WERI-Rb-1 (cell line): ENCODE data around the gene ATOH1.

Experiments used
- DNase-seq: peaks from one replicate; pipeline ENCODE4 v3.0.0-alpha.2; 2020
- H3K27ac ChIP-seq: fragments of 250-450 bp; sonication (Bioruptor Pico); 2 replicates; pipeline ENCODE4 v1.5.1; 2020; ENCODE audit warnings: mild to moderate bottlenecking, moderate library complexity
- H3K27me3 ChIP-seq: fragments of 250-450 bp; sonication (Bioruptor Pico); 2 replicates; pipeline ENCODE4 v1.5.1; 2021; ENCODE audit warnings: mild to moderate bottlenecking, low read depth, moderate library complexity; ENCODE audit not compliant: insufficient read depth, severe bottlenecking
- H3K36me3 ChIP-seq: fragments of 250-450 bp; sonication (Bioruptor Pico); 2 replicates; pipeline ENCODE4 v1.5.1; 2020; ENCODE audit warnings: mild to moderate bottlenecking, moderate library complexity
- H3K4me3 ChIP-seq: 2 replicates; pipeline ENCODE4 v1.5.1; 2011; ENCODE audit warnings: low read depth, mild to moderate bottlenecking, control low read depth, low read length
- H3K9me3 ChIP-seq: fragments of 250-450 bp; sonication (Bioruptor Pico); 2 replicates; pipeline ENCODE4 v1.5.1; 2021; ENCODE audit warnings: mild to moderate bottlenecking, moderate library complexity; ENCODE audit not compliant: severe bottlenecking
- CTCF ChIP-seq: IDR thresholded peaks from 2 replicates; pipeline ENCODE4 v1.5.1; 2011; ENCODE audit warnings: low read depth, mild to moderate bottlenecking, control low read depth, inconsistent platforms, low read length

Gene ATOH1

GRCh38 chr4:93829820-93830687 is 1.5 kb downstream of the ATOH1 start:
- no peak for TF ChIP-seq CTCF
- H3K4me3 ChIP-seq, result peak overlapping the region; percentile 66
- H3K27ac ChIP-seq, result no peak overlapping the region
- H3K36me3 ChIP-seq, result no peaks in the 10 kb centered on the region
- peaks cover 71% of the 10 kb centered on the region for H3K27me3 ChIP-seq
- DNase-seq, result no peak
- no peaks in the 10 kb centered on the region for H3K9me3 ChIP-seq

- no peaks in the 10 kb centered on the region for H3K36me3 ChIP-seq
- H3K27me3 ChIP-seq, result peaks cover 61% of the 10 kb centered on the region
- H3K27ac ChIP-seq, result no peak overlapping the region
- DNase-seq, result no peak
- H3K9me3 ChIP-seq, result no peaks in the 10 kb centered on the region
- TF ChIP-seq CTCF, result no peak
- H3K4me3 ChIP-seq, result no peak overlapping the region
These were observed 3.4 kb downstream of the ATOH1 start for GRCh38 chr4:93831716-93832496.

GRCh38 chr4:93834249-93835066 is 5.9 kb downstream of the ATOH1 start:
- no peak for TF ChIP-seq CTCF
- DNase-seq, result no peak
- H3K9me3 ChIP-seq, result no peaks in the 10 kb centered on the region
- H3K36me3 ChIP-seq, result no peaks in the 10 kb centered on the region
- H3K4me3 ChIP-seq, result no peak overlapping the region
- no peak overlapping the region for H3K27ac ChIP-seq
- H3K27me3 ChIP-seq, result peaks cover 44% of the 10 kb centered on the region

- H3K9me3 ChIP-seq, result no peaks in the 10 kb centered on the region
- H3K27ac ChIP-seq, result no peak overlapping the region
- DNase-seq, result no peak
- H3K27me3 ChIP-seq, result peaks cover 29% of the 10 kb centered on the region
- H3K36me3 ChIP-seq, result no peaks in the 10 kb centered on the region
- no peak for TF ChIP-seq CTCF
- no peak overlapping the region for H3K4me3 ChIP-seq
These were observed 7.4 kb downstream of the ATOH1 start for GRCh38 chr4:93835929-93836328.

- no peak overlapping the region for H3K4me3 ChIP-seq
- H3K27ac ChIP-seq, result no peak overlapping the region
- peaks cover 8% of the 10 kb centered on the region for H3K27me3 ChIP-seq
- no peak for DNase-seq
- H3K36me3 ChIP-seq, result no peaks in the 10 kb centered on the region
- no peaks in the 10 kb centered on the region for H3K9me3 ChIP-seq
- no peak for TF ChIP-seq CTCF
These were observed 11.2 kb downstream of the ATOH1 start for GRCh38 chr4:93839704-93840103.
